ENCODE measurements around the gene C17orf75. TPM values are rescaled to one million over a fixed set of nuclear protein-coding genes. Genes with fewer than 3 reads are reported as not detected.
A peak's percentile ranks its signal among the peaks of the same experiment; 100 is the strongest.

C17orf75 gene
- total and polyA plus RNA-seq, 5 donors from 2014 or later = 6.3 to 11.8 (median 9.5) TPM

DNA sequence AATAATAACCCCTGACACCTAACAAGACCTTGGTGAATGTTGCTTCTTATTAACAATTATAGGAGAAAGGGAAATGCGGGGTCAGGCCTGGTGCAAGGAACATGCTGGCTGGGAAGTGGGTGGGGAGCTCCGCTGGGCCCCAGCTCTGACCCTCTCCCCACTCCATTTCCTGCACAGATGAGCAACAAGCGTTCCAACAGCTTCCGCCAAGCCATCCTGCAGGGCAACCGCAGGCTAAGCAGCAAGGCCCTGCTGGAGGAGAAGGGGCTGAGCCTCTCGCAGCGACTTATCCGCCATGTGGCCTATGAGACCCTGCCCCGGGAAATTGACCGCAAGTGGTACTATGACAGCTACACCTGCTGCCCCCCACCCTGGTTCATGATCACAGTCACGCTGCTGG is 53.4 kb downstream of the C17orf75 start:
- Mint-ChIP-seq H3K4me3 (no peak overlapping the region), H3K27ac (no peak overlapping the region), H3K27me3 (peaks cover 13% of the 10 kb centered on the region), H3K4me1 (no peaks in the 10 kb centered on the region), H3K36me3 (no peaks in the 10 kb centered on the region), H3K9me3 (no peaks in the 10 kb centered on the region)
- no peaks in the 10 kb centered on the region for H3K9me3 ChIP-seq (ENCODE audit: control insufficient read depth in 2 of 2, low read length in 2 of 2)
- no peaks in the 10 kb centered on the region for H3K4me1 ChIP-seq (ENCODE audit: control insufficient read depth, insufficient read depth, low read length, poor library complexity, severe bottlenecking)
- H3K4me3 ChIP-seq (ENCODE audit: low read depth, low read length) = no peak overlapping the region
- H3K27me3 ChIP-seq (ENCODE audit: control insufficient read depth, insufficient read depth, low read length) = no peaks in the 10 kb centered on the region
- no peak for ATAC-seq (ENCODE audit: low read depth in 2 of 2)
- no peak for DNase-seq
- H3K27ac ChIP-seq (ENCODE audit: insufficient read depth, low read length, poor library complexity, severe bottlenecking) = no peak overlapping the region
- H3K36me3 ChIP-seq (ENCODE audit: control insufficient read depth, insufficient read depth, low read length) = no peaks in the 10 kb centered on the region

DNA sequence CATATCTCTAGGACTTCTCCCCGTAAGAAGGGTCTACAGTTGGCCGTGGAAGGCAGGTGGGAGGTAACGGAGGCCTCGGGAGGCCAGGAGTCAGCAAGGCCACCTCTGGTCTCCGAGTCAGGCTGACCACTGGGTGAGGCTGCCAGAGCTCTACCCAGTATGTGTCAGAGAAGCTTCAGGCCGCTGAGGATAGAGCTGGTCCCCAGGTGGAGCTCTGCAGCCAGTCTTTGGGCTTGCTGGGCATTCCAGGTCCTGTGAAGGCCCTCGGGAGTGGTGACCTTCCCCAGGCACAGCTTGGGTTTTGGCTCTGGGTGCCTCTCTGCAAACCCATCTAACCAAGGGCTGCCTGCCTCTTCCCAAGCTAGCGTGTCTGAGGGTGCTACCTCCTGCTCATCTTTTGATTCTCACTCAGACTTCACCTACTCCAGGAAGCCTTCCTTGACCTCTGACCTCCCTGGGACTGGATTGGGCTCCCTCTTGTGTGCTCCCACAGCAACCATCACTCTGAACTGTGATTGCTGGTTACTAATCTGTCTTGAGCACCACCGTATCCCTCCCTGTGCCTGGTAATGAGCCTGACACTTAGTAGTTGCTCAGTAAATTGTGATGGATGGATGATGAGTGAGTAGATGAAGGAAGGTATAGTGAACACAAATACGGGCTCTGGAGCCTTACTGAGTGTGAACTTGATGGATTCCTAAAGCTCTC is 54.0 kb downstream of the C17orf75 start:
- Mint-ChIP-seq H3K36me3 (no peaks in the 10 kb centered on the region), H3K27me3 (peaks cover 13% of the 10 kb centered on the region), H3K4me1 (no peaks in the 10 kb centered on the region), H3K27ac (no peak overlapping the region), H3K9me3 (no peaks in the 10 kb centered on the region), H3K4me3 (no peak overlapping the region)
- H3K36me3 ChIP-seq (ENCODE audit: control insufficient read depth, insufficient read depth, low read length) = no peaks in the 10 kb centered on the region
- H3K4me3 ChIP-seq (ENCODE audit: low read depth, low read length) = no peak overlapping the region
- DNase-seq = no peak
- H3K4me1 ChIP-seq (ENCODE audit: control insufficient read depth, insufficient read depth, low read length, poor library complexity, severe bottlenecking) = no peaks in the 10 kb centered on the region
- H3K27me3 ChIP-seq (ENCODE audit: control insufficient read depth, insufficient read depth, low read length) = no peaks in the 10 kb centered on the region
- H3K9me3 ChIP-seq (ENCODE audit: control insufficient read depth in 2 of 2, low read length in 2 of 2) = no peaks in the 10 kb centered on the region
- ATAC-seq (ENCODE audit: low read depth in 2 of 2) = no peak
- H3K27ac ChIP-seq (ENCODE audit: insufficient read depth, low read length, poor library complexity, severe bottlenecking) = no peak overlapping the region

DNA sequence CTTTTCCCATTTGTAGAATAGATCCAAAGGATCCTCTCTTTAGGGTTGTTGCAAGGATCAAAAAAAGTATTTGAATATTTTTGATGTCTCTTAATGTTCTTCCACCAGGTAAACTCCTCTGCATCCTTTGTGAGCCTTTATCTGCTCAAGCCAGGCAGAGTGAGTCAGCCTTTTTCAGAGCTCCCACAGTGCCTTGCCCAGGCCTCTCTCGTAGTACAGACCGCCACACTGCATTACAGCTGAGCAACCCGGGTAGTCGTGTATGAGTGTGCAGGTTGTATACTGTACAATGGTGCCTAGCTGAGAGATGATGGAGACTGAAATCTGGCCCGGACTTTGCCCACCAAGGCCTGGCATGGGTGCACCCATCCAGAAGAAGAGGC is 55.5 kb downstream of the C17orf75 start:
- H3K27ac Mint-ChIP-seq = no peak overlapping the region
- peaks cover 13% of the 10 kb centered on the region for H3K27me3 Mint-ChIP-seq

DNA sequence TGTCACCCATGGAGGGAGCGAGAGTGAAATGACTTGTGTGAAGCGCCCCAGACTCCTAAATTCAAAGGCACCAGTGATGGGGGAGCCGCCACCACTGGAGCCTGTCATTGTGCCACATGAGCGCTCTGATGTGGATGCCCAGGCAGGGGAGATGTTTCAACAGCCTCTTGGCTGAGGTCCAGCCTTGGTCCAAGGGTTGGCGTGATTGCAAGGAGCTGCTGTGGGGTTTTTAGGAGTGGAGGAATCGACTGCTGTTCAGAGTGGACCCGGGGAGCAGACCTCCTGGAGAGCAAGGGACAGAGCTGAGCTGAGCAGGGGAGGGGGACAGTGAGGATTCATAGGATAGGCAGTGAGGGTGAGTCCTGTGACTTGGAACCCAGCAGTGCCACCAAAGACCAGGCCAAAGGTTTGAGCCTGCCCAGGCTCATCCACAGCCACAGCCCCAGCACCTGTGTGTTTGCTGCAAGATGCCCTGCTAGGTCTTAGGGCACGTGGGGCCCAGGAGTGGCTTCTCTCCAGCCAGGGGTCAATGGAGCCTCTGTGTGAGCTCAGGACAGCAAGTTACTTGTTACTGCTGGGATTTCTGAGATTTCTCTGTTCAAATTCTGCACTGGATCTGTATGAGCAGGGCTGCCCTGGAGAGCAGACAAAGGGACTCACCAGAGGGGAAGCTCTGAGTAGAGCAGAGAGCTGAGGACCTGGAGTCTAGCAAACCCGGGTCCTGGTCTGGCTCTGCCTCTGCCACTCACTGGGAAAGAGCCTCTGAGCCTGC is 56.0 kb downstream of the C17orf75 start:
- ATAC-seq (ENCODE audit: low read depth in 2 of 2) (no peak), DNase-seq (no peak)
- Mint-ChIP-seq H3K36me3 (no peaks in the 10 kb centered on the region), H3K9me3 (no peaks in the 10 kb centered on the region), H3K27me3 (peaks cover 10% of the 10 kb centered on the region), H3K4me3 (no peak overlapping the region), H3K27ac (no peak overlapping the region), H3K4me1 (no peaks in the 10 kb centered on the region)
- H3K4me1 ChIP-seq (ENCODE audit: control insufficient read depth, insufficient read depth, low read length, poor library complexity, severe bottlenecking) = no peaks in the 10 kb centered on the region
- no peaks in the 10 kb centered on the region for H3K27me3 ChIP-seq (ENCODE audit: control insufficient read depth, insufficient read depth, low read length)
- no peaks in the 10 kb centered on the region for H3K9me3 ChIP-seq (ENCODE audit: control insufficient read depth in 2 of 2, low read length in 2 of 2)
- H3K27ac ChIP-seq (ENCODE audit: insufficient read depth, low read length, poor library complexity, severe bottlenecking) = no peak overlapping the region
- no peak overlapping the region for H3K4me3 ChIP-seq (ENCODE audit: low read depth, low read length)
- no peaks in the 10 kb centered on the region for H3K36me3 ChIP-seq (ENCODE audit: control insufficient read depth, insufficient read depth, low read length)

More for the DNA sequence above, 55.5 kb downstream of the C17orf75 start:
- no peaks in the 10 kb centered on the region for H3K27me3 ChIP-seq (ENCODE audit: control insufficient read depth, insufficient read depth, low read length)
- Mint-ChIP-seq H3K4me1 (no peaks in the 10 kb centered on the region), H3K4me3 (no peak overlapping the region), H3K9me3 (no peaks in the 10 kb centered on the region), H3K36me3 (no peaks in the 10 kb centered on the region)
- no peaks in the 10 kb centered on the region for H3K36me3 ChIP-seq (ENCODE audit: control insufficient read depth, insufficient read depth, low read length)
- H3K9me3 ChIP-seq (ENCODE audit: control insufficient read depth in 2 of 2, low read length in 2 of 2) = no peaks in the 10 kb centered on the region
- no peak overlapping the region for H3K4me3 ChIP-seq (ENCODE audit: low read depth, low read length)
- DNase-seq (no peak), ATAC-seq (ENCODE audit: low read depth in 2 of 2) (no peak)
- H3K27ac ChIP-seq (ENCODE audit: insufficient read depth, low read length, poor library complexity, severe bottlenecking) = no peak overlapping the region
- no peaks in the 10 kb centered on the region for H3K4me1 ChIP-seq (ENCODE audit: control insufficient read depth, insufficient read depth, low read length, poor library complexity, severe bottlenecking)

DNA sequence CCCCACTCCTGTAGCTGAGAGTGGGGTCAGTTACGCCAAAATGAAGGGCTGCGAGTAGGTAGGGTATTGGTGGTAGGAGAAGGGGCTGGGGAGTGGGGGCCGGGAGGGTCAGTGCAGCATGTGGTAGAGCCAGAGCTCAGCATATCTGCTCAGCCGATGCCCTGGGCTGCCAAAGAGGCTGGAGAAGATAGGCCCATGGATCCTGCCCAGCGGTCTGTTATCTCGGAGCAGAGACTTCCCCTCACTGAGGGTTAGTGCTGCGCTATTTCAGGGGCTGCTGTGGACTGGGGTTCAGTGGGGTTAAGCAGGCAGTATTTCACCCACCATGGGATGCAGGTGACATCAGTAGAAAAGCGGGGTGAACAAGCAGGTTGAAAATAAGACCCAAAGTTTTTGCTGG is 56.7 kb downstream of the C17orf75 start:
- no peaks in the 10 kb centered on the region for H3K4me1 ChIP-seq (ENCODE audit: control insufficient read depth, insufficient read depth, low read length, poor library complexity, severe bottlenecking)
- Mint-ChIP-seq H3K36me3 (no peaks in the 10 kb centered on the region), H3K27me3 (peaks cover 10% of the 10 kb centered on the region), H3K4me3 (no peak overlapping the region), H3K27ac (no peak overlapping the region), H3K9me3 (no peaks in the 10 kb centered on the region), H3K4me1 (no peaks in the 10 kb centered on the region)
- H3K27ac ChIP-seq (ENCODE audit: insufficient read depth, low read length, poor library complexity, severe bottlenecking) = no peak overlapping the region
- H3K27me3 ChIP-seq (ENCODE audit: control insufficient read depth, insufficient read depth, low read length) = no peaks in the 10 kb centered on the region
- ATAC-seq (ENCODE audit: low read depth in 2 of 2) = no peak
- H3K4me3 ChIP-seq (ENCODE audit: low read depth, low read length) = no peak overlapping the region
- DNase-seq = no peak
- H3K36me3 ChIP-seq (ENCODE audit: control insufficient read depth, insufficient read depth, low read length) = no peaks in the 10 kb centered on the region
- H3K9me3 ChIP-seq (ENCODE audit: control insufficient read depth in 2 of 2, low read length in 2 of 2) = no peaks in the 10 kb centered on the region

DNA sequence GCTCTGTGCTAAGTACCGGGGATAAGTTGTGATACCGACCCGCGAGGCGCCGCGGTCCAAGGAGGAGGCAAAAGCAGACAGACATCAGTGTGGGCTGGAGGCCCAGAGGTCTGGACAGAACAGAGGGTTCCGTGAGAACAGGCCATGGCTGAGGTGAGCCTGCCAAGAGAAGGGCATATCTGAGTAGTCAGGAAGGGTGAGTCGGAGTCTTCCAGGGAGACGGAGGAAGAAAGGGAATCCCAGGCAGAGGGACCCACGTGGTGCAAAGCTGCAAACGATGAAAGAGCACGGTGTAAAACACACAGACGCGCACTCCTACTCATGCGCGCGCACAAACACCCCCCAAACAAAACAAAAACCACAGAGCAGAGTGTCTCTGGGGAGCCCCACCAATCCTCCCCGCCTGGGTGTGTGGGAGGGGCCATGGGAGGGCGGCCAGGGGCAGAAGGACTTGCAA is 58.2 kb downstream of the C17orf75 start:
- DNase-seq (no peak), ATAC-seq (ENCODE audit: low read depth in 2 of 2) (no peak)
- Mint-ChIP-seq H3K4me1 (no peaks in the 10 kb centered on the region), H3K4me3 (no peak overlapping the region), H3K9me3 (no peaks in the 10 kb centered on the region), H3K36me3 (no peaks in the 10 kb centered on the region), H3K27ac (peak overlapping the region in 1 of 3 donors; percentile 38), H3K27me3 (peaks cover 10% of the 10 kb centered on the region)
- Histone ChIP-seq H3K4me3 (ENCODE audit: low read depth, low read length) (no peak overlapping the region), H3K36me3 (ENCODE audit: control insufficient read depth, insufficient read depth, low read length) (no peaks in the 10 kb centered on the region), H3K4me1 (ENCODE audit: control insufficient read depth, insufficient read depth, low read length, poor library complexity, severe bottlenecking) (no peaks in the 10 kb centered on the region), H3K27me3 (ENCODE audit: control insufficient read depth, insufficient read depth, low read length) (no peaks in the 10 kb centered on the region), H3K27ac (ENCODE audit: insufficient read depth, low read length, poor library complexity, severe bottlenecking) (no peak overlapping the region), H3K9me3 (ENCODE audit: control insufficient read depth in 2 of 2, low read length in 2 of 2) (no peaks in the 10 kb centered on the region)

DNA sequence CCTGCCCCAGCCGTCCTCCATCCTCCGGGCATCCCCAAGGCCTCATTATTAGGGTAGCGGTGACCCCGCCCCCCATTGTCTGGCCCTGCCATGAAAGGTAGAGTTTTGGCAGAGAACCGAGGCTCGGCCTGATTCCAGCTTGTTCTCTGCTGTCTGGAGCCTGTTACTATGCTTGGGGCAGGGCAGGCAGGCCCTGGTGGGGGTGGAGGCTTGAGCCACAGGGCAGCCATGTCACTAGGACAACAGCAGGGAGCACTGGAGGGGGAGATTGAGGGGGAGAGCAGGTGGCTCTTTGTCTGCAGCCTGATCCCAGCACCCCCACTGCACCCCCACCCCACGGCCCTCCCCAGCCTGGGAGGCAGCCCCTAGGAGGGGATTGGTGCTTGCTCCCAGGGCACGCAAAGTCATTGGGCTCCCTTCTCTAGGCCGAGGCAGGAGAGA is 60.9 kb downstream of the C17orf75 start:
- no peaks in the 10 kb centered on the region for H3K36me3 Mint-ChIP-seq
- Histone ChIP-seq H3K4me3 (ENCODE audit: low read depth, low read length) (no peak overlapping the region), H3K4me1 (ENCODE audit: control insufficient read depth, insufficient read depth, low read length, poor library complexity, severe bottlenecking) (no peaks in the 10 kb centered on the region), H3K9me3 (ENCODE audit: control insufficient read depth in 2 of 2, low read length in 2 of 2) (no peaks in the 10 kb centered on the region), H3K27ac (ENCODE audit: insufficient read depth, low read length, poor library complexity, severe bottlenecking) (no peak overlapping the region), H3K36me3 (ENCODE audit: control insufficient read depth, insufficient read depth, low read length) (no peaks in the 10 kb centered on the region), H3K27me3 (ENCODE audit: control insufficient read depth, insufficient read depth, low read length) (no peaks in the 10 kb centered on the region)
- no peak overlapping the region for H3K4me3 Mint-ChIP-seq
- DNase-seq (no peak), ATAC-seq (ENCODE audit: low read depth in 2 of 2) (no peak)
- peak overlapping the region in 1 of 3 donors; percentile 20 for H3K27ac Mint-ChIP-seq
- peaks cover 14% of the 10 kb centered on the region for H3K27me3 Mint-ChIP-seq
- H3K9me3 Mint-ChIP-seq = no peaks in the 10 kb centered on the region
- no peaks in the 10 kb centered on the region for H3K4me1 Mint-ChIP-seq
